ENCODE data around the gene TMEM147. TPM values are rescaled to one million over a fixed set of nuclear protein-coding genes. Genes with fewer than 3 reads are reported as not detected.

TMEM147 gene
- total RNA-seq, 1 experiment from 2014 or later: 225 TPM

GRCh38 chr19:35529241-35530218 is 15.9 kb upstream of the TMEM147 start:
- no peak for DNase-seq
- H3K36me3 ChIP-seq (replicated peaks; ENCODE audit: control insufficient read depth, insufficient read depth, low read length): no peaks in the 10 kb centered on the region
- no peak overlapping the region for H3K4me3 ChIP-seq (ENCODE audit: insufficient read depth, low read depth, low read length)
- peaks cover 6% of the 10 kb centered on the region for H3K27me3 ChIP-seq (ENCODE audit: control insufficient read depth, insufficient read depth, low read length)

GRCh38 chr19:35531291-35531690 is 14.1 kb upstream of the TMEM147 start:
- H3K36me3 ChIP-seq (replicated peaks; ENCODE audit: control insufficient read depth, insufficient read depth, low read length): no peaks in the 10 kb centered on the region

GRCh38 chr19:35533201-35533821 is 12.1 kb upstream of the TMEM147 start, which contains the start of gene GAPDHS:
TSS of gene GAPDHS (plus strand) at chr19:35533456. CDS start at chr19:35533528, 72 bp downstream.
- peak; percentile 80 for DNase-seq

More at GRCh38 chr19:35531291-35531690, 14.1 kb upstream of the TMEM147 start:
- Histone ChIP-seq H3K27me3 (ENCODE audit: control insufficient read depth, insufficient read depth, low read length) (peaks cover 2% of the 10 kb centered on the region), H3K4me3 (ENCODE audit: insufficient read depth, low read depth, low read length) (no peak overlapping the region)
- DNase-seq: no peak

GRCh38 chr19:35533822-35534392 is 11.5 kb upstream of the TMEM147 start:
- H3K36me3 ChIP-seq (replicated peaks; ENCODE audit: control insufficient read depth, insufficient read depth, low read length): no peaks in the 10 kb centered on the region
- H3K27me3 ChIP-seq (ENCODE audit: control insufficient read depth, insufficient read depth, low read length): peaks cover 2% of the 10 kb centered on the region; the same call in 1 of the 2 replicates
- peak overlapping the region; percentile 27; the same call in 1 of the 2 replicates for H3K4me3 ChIP-seq (ENCODE audit: insufficient read depth, low read depth, low read length)
- DNase-seq: peak; percentile 89

More at GRCh38 chr19:35533201-35533821, 12.1 kb upstream of the TMEM147 start, which contains the start of gene GAPDHS:
- Histone ChIP-seq H3K36me3 (replicated peaks; ENCODE audit: control insufficient read depth, insufficient read depth, low read length) (no peaks in the 10 kb centered on the region), H3K27me3 (ENCODE audit: control insufficient read depth, insufficient read depth, low read length) (peaks cover 2% of the 10 kb centered on the region), H3K4me3 (ENCODE audit: insufficient read depth, low read depth, low read length) (peak within 1 kb of the TSS; percentile 27; the same call in 1 of the 2 replicates)

GRCh38 chr19:35534803-35535480 is 10.5 kb upstream of the TMEM147 start:
- peak; percentile 65 for DNase-seq
- H3K4me3 ChIP-seq (ENCODE audit: insufficient read depth, low read depth, low read length): no peak overlapping the region
- peaks cover 2% of the 10 kb centered on the region; the same call in 1 of the 2 replicates for H3K27me3 ChIP-seq (ENCODE audit: control insufficient read depth, insufficient read depth, low read length)
- no peaks in the 10 kb centered on the region for H3K36me3 ChIP-seq (replicated peaks; ENCODE audit: control insufficient read depth, insufficient read depth, low read length)

GRCh38 chr19:35539314-35539713 is 6.1 kb upstream of the TMEM147 start:
- H3K27me3 ChIP-seq (ENCODE audit: control insufficient read depth, insufficient read depth, low read length): no peaks in the 10 kb centered on the region
- H3K4me3 ChIP-seq (ENCODE audit: insufficient read depth, low read depth, low read length): no peak overlapping the region
- no peak for DNase-seq
- H3K36me3 ChIP-seq (replicated peaks; ENCODE audit: control insufficient read depth, insufficient read depth, low read length): peaks cover 6% of the 10 kb centered on the region

- Histone ChIP-seq H3K27me3 (ENCODE audit: control insufficient read depth, insufficient read depth, low read length) (no peaks in the 10 kb centered on the region), H3K4me3 (ENCODE audit: insufficient read depth, low read depth, low read length) (no peak overlapping the region), H3K36me3 (replicated peaks; ENCODE audit: control insufficient read depth, insufficient read depth, low read length) (peaks cover 6% of the 10 kb centered on the region)
- DNase-seq: no peak
Observed at GRCh38 chr19:35539850-35540249, 5.6 kb upstream of the TMEM147 start.

GRCh38 chr19:35540356-35540927 is 5.0 kb upstream of the TMEM147 start:
- Histone ChIP-seq H3K4me3 (ENCODE audit: insufficient read depth, low read depth, low read length) (no peak overlapping the region), H3K36me3 (replicated peaks; ENCODE audit: control insufficient read depth, insufficient read depth, low read length) (peaks cover 6% of the 10 kb centered on the region), H3K27me3 (ENCODE audit: control insufficient read depth, insufficient read depth, low read length) (no peaks in the 10 kb centered on the region)
- no peak for DNase-seq

- Histone ChIP-seq H3K4me3 (ENCODE audit: insufficient read depth, low read depth, low read length) (no peak overlapping the region), H3K36me3 (replicated peaks; ENCODE audit: control insufficient read depth, insufficient read depth, low read length) (peaks cover 9% of the 10 kb centered on the region), H3K27me3 (ENCODE audit: control insufficient read depth, insufficient read depth, low read length) (no peaks in the 10 kb centered on the region)
- no peak for DNase-seq
Observed at GRCh38 chr19:35542209-35542608, 3.2 kb upstream of the TMEM147 start.

GRCh38 chr19:35543280-35544109 is 1.9 kb upstream of the TMEM147 start:
- no peak overlapping the region for H3K4me3 ChIP-seq (ENCODE audit: insufficient read depth, low read depth, low read length)
- H3K36me3 ChIP-seq (replicated peaks; ENCODE audit: control insufficient read depth, insufficient read depth, low read length): peaks cover 12% of the 10 kb centered on the region
- H3K27me3 ChIP-seq (ENCODE audit: control insufficient read depth, insufficient read depth, low read length): no peaks in the 10 kb centered on the region
- no peak for DNase-seq

GRCh38 chr19:35544110-35544802 is 1.2 kb upstream of the TMEM147 start:
- Histone ChIP-seq H3K27me3 (ENCODE audit: control insufficient read depth, insufficient read depth, low read length) (no peaks in the 10 kb centered on the region), H3K36me3 (replicated peaks; ENCODE audit: control insufficient read depth, insufficient read depth, low read length) (peaks cover 12% of the 10 kb centered on the region), H3K4me3 (ENCODE audit: insufficient read depth, low read depth, low read length) (peak overlapping the region; percentile 94)
- DNase-seq: no peak

GRCh38 chr19:35545855-35546381 is 492 bp downstream of the TMEM147 start:
- peak; percentile 88 for DNase-seq
- Histone ChIP-seq H3K4me3 (ENCODE audit: insufficient read depth, low read depth, low read length) (peak overlapping the region; percentile 94), H3K27me3 (ENCODE audit: control insufficient read depth, insufficient read depth, low read length) (no peaks in the 10 kb centered on the region), H3K36me3 (replicated peaks; ENCODE audit: control insufficient read depth, insufficient read depth, low read length) (peaks cover 12% of the 10 kb centered on the region)

Data from H7 (cell line).